GM19240 (cell line): Measurements from ENCODE around the gene ROR2.
"Not testable (repeated sequence)": the region's sequence is repeated elsewhere in the genome, so short reads cannot be mapped to it uniquely, and the experiment has no call there.

Source experiments
- DNase-seq: peaks from one replicate; pipeline ENCODE4 v3.0.0; 2011; ENCODE audit warnings: low spot score; ENCODE audit not compliant: insufficient read length

The ROR2 gene

DNA sequence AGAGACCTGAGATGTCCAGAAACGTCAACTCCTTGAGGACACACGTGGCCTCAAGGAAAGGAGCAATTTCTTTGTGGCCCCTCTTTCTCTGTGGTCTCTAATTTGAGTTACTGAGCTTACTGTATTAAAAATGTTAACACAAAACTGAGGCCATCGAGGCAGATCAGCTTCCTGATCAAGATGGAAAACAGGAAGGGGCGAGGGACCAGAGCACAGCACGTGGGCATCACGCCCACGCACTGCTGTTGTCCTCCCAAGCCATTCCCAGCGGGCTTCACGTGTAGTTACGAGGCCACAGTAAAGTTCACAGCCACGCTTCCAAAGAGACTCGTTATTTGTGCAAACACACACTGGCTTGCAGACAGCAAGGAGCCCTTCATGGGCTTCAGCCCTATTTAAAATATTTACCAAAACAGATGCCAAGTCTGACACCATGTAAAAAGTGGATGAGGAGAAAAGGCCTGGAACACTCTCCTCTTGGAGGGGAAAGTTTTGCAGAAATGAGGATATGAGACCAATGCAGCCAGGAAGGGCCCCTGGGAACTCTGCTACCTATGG, 149.5 kb downstream of the ROR2 start:
- DNase-seq: no peak

DNA sequence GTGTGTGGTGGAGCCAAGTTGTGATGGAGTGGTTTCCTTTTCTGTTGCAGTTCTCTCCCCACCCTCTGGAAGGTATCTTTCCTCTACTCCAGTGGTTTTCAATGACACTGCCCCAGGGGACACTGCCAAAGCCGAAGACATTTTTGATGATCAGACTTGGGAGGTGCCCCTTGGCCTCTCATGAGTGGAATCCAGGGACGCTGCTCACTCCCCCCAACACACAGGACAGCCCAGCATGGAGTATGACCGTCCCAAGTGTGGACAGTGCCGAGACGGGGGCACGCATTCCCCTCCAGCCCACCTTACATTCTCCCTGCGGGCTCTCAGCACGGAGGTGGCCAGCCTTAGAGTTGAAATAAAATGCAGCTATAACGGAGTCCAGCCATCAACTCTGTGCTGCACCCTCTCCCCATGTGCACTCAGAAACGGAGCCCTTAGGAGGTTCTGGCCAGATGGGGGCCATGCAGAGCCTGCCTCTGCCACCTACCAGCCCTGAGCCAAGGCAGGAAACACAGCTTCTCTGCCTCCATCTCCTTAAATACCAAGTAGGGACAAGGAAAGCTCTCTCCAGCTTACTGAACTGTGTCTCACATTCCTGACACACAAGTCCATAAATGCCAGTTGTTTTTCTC, 150.8 kb downstream of the ROR2 start:
- no peak for DNase-seq

DNA sequence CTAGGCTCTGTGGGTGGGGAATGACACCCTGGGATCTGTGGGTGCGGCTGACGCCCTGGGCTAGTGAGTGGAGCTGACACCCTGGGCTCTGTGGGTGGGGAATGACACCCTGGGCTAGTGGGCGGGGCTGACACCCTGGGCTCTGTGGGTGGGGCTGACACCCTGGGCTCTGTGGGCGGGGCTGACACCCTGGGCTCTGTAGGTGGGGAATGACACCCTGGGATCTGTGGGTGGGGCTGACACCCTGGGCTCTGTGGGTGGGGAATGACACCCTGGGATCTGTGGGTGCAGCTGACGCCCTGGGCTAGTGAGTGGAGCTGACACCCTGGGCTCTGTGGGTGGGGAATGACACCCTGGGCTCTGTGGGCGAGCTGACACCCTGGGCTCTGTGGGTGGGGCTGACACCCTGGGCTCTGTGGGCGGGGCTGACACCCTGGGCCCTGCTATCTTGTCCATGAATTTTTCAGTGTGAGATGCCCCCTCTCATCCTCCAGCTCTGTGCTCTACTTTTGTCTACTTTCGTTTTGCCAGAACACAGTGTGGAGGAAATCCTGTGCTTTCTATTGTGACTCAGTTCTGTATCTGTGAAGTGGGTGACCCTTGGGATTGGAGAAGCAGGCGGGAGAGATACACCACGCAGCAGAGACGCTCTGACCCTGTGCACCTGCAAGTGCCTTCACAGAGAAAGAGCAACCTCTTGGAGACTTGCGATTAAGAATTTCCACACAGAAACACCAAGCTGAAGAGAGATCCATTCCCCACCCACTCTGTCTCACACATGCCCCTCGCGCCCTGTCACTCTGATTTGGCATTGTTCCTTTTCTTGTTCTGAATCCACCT, 151.5 kb downstream of the ROR2 start:
- not testable (repeated sequence) for DNase-seq

DNA sequence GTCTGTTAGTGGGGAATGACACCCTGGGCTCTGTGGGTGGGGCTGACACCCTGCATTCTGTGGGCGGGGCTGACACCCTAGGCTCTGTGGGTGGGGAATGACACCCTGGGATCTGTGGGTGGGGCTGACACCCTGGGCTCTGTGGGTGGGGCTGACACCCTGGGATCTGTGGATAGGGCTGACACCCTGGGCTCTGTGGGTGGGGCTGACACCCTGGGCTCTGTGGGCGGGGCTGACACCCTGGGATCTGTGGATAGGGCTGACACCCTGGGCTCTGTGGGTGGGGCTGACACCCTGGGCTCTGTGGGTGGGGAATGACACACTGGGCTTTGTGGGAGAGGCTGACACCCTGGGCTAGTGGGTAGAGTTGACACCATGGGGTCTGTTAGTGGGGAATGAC, 152.5 kb downstream of the ROR2 start:
- not testable (repeated sequence) for DNase-seq

DNA sequence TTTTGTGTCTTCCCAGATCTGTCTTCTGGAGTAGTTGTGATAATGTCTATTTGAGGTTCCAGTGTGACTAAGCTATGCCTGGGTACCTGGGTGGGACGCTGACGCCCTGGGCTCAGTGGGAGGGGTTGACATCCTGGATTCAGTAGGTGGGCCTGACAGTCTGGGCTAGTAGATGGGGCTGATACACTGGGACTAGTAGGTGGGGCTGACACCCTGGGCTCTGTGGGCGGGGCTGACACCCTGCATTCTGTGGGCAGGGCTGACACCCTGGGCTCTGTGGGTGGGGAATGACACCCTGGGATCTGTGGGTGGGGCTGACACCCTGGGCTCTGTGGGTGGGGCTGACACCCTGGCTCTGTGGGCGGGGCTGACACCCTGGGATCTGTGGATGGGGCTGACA, 153.5 kb downstream of the ROR2 start:
- DNase-seq: not testable (repeated sequence)

DNA sequence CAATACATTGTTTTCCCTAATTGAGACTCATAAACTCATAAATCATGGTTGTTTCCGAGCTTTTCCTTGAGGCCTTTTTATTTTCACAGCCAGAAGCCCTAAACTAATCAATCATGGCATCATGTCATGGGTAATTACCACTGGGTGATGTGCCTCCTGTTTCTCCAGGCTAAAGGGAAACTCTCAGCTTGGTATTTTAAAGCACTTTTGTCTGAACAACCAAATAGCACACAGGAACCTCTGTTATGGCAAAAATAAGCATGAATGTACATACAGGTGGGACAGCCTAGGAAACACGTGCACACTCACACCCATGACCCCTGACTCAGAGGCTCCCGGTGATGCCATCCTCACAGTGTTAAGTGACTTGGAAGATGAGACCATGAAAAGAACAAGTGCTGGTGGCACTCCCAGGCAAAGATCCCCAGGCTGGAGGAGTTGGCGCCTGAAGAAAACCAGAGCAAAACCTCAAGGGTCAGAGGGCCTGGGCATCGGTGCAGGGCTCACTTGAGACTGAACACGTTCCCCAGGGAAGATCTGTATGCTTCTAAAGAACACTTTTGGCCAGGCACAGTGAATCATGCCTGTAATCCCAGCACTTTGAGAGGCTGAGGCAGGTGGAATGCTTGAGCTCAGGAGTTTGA, 154.3 kb downstream of the ROR2 start:
- no peak for DNase-seq

DNA sequence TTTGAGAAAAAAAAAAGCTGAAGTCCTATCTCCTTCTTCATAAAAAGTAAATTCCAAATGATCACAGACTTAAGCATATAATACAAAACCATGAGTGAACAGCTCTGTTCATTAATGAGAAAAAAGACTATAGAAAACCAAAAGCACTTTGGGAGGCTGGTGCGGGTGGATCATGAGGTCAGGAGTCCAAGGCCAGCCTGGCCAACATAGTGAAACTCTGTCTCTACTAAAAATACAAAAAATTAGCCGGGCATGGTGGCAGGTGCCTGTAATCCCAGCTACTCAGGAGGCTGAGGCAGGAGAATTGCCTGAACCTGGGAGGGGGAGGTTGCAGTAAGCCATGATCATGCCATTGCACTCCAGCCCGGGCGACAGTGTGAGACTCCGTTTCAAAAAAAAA, 156.7 kb downstream of the ROR2 start:
- DNase-seq: not testable (repeated sequence)

DNA sequence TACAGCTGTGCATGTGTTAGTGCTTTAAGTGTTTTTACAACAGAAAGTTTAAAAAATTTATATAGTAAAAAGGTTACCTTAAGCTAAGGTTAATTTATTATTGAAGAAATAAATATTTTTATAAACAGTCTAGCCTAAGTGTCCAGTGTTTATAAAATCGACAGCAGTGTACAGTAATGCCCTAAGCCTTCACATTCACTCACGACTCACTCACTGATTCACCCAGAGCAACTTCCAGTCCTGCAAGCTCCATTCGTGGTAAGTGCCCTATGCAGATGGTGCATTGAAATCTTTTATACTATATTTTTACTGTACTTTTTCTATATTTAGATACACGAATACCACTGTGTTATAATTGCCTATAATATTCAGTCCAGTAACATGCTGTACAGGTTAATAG, 159.1 kb downstream of the ROR2 start:
- DNase-seq: no peak

DNA sequence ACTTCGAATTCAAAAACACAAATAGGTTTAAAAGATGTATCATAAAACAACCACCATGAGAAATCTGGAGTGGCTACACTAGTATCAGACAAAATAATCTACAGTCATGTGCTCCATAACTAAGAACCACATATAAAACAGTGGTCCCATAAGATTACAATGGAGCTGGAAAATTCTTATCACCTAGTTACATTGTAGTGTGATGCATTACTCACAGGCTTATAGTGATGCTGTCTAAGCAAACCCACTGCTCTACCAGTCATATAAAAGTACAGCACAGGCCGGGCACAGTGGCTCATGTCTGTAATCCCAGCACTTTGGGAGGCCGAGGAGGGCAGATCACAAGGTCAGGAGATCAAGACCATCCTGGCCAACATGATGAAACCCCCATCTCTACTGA, 160.1 kb downstream of the ROR2 start:
- DNase-seq: no peak

DNA sequence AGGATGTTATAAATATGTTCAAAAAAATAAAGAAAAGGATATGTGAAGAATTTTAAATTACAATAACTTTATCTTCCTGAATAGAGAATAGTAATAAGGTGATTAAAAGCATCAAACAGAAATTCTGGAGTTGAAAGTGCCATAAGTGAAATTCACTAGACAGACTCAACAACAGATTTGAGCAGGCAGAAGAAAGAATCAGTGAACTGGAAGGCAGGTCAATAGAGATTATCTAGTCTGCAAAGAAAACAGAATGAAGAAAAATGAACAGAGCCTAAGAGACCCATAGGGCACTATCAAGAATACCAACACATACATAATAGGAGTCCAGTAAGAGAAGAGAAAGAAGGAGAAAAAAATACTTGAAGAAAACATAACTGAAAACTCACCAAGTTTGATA, 162.1 kb downstream of the ROR2 start:
- no peak for DNase-seq

DNA sequence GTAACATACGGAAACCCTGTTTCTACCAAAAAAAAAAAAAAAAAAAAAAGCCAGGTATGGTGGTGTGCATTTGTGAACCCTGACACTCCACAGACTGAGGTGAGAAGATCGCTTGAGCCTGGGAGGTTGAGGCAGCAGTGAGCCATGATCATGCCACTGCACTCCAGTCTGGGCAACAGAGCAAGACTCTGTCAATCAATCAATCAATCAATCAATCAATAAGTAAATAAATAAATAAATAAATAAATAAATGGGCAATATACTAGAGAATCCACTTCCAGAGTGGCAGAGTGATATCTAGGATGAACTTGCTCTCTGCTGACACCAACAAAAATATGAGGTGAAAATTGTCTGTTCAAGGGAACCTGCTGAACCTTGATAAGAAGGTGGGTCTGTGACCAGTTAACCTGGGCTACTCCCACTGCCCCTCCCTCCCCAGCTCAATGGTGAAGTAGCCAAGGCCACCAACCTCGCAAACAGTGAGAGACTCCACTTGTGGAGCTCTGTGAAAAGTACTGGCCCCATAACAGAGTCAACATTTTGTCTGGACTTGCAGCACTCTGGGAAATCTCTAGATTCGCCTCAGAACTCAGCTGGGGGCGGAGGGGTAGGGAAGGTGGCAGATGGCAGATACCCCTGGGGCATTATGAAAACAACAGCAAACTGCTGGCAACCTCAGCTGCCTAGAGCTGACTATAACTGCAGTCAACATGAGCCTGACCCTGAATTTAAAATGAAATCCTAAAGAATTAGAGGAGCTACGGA, 163.7 kb downstream of the ROR2 start:
- DNase-seq: no peak

DNA sequence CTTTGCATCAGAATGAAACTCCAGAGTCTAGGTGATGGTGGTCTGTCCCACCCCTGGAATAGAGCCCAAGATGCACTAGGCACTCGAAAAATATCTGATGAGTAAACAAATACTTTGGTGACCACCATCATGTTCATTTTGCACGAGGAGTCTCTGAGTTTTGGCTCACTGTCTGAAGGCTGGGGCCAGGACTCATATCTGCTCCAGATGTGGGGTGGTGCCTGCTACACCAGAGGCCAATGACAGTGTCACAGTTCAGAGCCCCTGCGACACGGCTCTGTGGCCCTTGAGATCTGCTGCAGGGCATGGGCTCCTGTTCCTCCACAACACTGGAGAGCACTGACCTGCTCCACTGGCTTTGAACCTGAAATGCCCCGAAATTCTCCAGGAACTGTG, 164.6 kb downstream of the ROR2 start:
- no peak for DNase-seq

DNA sequence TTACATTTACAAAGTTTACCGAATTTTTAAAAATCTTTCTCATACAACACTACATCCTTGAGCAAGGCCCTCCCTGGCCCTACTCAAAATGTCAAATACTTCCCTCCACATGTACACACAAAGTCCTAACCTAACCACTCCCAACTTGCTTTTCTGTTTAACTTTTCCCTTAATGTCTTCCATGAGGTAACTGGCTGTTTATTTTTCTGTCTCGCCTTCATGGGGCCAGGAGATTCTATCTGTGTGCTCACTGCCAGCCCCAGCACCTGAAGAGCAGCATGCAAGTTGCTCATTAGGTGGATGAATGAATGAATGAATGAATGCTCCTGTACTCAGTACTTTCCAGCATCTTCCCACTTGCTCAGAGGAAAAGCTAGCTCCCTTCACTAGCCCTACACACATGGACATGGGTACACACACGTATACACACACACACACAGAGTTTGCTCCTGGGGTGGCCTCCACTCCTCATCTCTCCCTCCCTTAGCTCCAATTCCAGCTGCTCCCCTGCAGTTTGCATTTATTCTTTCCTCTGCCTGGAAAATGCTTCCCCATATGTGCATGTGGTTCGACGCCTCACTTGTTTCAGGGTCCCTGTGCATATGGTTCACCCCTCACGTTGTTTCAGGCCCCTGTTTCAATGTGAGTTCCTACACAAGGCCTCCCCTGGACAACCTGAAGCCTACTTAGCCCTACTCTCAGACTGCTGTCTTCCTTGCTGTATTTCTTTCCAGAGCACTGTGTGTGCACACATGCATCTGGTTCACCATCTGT, 165.2 kb downstream of the ROR2 start:
- DNase-seq: no peak

DNA sequence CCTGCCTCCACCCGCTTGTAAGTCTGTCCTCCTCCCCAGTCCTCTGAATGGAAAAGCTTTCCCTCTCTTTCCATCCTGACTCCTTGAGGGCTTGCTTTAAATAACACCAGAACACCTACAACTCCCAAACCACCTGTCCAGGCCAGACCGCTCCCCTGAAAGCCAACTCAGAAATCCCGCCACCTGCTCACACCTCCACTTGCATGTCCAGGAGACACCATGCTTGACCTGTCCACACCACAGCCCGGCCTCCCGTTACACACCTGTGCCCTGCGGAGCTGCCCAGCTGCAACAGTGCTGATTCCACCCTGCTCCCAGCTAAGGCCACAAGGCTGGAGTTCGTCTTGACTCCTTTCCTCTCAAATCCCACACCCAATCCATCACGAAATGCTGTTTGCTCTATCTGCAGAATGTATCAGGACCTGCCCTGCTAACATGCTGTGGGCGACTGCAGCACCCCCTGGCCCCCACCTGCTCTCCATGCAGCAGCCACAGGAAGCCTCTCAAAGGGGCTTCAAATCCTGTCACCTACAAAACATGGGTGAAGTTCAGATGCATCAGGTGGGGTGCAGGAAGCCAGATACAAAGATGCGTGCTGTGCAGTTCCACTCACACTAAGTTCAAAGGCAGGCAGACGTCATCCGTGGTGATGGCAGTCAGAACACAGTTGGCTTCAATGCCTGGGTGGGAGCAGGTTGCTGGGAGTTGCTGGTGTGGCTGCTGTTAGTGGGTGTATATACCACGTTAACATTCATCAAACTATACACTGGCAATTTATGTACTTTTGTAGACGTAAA, 166.0 kb downstream of the ROR2 start:
- DNase-seq: no peak

DNA sequence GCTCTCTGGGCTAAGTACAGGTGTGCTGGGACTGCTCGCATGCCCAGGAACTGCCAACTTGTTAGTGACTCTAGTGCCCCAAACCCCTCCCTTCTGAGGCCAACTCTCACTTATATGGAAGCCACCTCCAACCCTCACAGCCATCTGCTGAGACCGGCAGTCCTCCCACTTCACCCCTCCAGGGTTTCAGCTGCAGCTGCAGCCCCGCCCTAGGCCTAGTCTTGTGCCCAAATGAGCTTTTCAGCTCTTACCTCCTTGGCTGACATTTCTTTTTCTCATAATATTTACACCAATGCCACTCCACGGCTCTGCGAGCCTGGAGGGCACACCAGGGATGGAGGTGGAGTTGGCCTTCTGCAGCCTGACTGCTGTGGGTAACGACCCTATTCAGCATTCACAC, 166.6 kb downstream of the ROR2 start:
- DNase-seq: no peak

DNA sequence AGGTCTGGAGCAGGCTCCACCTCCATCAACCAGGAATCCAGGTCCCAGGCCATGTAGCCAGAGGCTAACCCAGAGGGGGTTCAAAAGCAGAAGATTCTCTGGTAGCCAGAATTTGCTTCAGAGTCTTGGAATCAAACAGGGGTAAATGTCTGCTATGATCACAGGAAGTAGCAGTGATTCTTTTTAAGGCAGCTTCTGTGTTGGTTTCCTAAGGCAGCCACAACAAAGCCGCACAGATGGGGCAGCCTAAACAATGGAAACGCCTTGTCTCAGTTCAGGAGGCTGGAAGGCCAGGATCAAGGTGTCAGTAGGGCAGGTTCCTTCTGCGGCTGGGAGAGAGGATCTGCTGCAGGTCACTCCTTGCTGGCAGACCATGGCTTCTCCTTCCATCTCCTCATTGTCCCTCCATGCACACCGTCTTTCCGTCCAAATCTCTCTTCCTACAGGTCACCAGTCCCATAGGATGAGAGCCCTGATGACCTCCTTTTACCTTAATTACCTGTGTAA, 167.3 kb downstream of the ROR2 start:
- DNase-seq: no peak

DNA sequence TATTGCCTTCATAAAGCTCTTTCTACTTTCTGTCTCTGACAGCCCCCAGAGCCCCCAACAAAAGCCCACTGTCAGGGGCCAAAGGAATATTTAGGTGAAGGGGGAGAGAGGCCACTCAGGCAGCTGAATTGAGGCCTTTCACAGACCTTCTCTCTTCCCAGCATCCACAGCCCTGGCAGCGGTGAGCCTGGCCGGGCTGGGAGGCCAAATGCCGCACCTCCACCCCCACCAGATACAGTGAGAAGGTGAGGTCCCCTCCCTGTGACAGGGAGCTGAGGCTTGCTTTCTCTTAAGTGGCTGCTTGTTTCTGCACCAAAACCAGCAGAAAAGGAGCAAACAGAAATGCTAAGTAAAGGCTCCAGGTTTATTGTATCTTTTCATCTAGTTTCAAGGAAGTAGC, 168.1 kb downstream of the ROR2 start:
- DNase-seq: no peak

DNA sequence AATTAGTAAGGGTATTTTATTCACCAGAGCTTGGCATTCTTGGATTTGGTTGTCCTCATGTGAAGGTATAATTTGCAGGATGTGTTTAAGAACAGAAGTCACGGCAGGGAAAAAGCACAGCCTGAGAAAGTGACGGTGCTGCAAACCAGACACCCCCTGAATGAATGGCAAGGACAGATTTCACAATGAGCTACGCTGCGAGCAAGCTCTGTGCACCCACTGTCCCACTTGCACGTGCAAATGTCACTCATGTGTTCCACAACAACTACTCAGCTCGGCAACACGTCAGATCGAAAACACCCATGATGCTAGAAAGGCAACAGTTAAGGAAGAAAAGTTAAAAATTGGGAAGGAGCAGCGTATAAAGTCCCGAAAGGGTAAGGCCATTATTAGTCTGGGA, 168.9 kb downstream of the ROR2 start:
- DNase-seq: no peak

DNA sequence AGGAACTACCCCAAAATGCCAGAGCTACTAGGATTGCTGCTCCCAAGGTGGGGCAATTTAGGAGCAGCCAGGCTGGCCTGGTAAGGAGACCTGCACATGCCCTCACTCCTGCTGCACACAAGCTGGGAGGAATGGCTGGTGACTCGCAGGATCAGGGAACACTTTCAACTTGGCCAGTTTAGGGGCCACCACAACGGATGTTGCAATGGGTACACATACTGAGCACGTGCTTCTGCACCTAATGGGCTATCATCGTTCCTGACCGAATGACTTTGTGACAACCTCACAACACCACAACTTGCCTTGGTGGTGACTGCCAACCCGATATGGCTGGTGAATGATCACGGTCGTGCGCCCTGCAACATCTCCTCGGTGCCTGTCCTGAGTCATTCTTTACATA, 172.0 kb downstream of the ROR2 start:
- no peak for DNase-seq
